ENCODE results near the gene MINDY2. TPM values are rescaled to one million over a fixed set of nuclear protein-coding genes. Genes with fewer than 3 reads are reported as not detected.

MINDY2 gene
- total RNA-seq, 1 donor from 2014 or later, result 20.9 TPM

GRCh38 chr15:58775402-58775801, 4.3 kb downstream of the MINDY2 start:
- DNase-seq (ENCODE audit: low read depth) (no peak), FAIRE-seq (no peak)
- no peak overlapping the region for H3K4me3 Mint-ChIP-seq (ENCODE audit: unreplicated experiment)
- peaks cover 66% of the 10 kb centered on the region for H4K20me1 ChIP-seq (ENCODE audit: insufficient read depth, low read length)
- no peak overlapping the region for H3K27ac Mint-ChIP-seq (ENCODE audit: unreplicated experiment)
- no peaks in the 10 kb centered on the region for H3K9me3 ChIP-seq (ENCODE audit: insufficient read depth, low read depth, low read length)
- no peak overlapping the region for H2AFZ ChIP-seq (ENCODE audit: low read depth, low read length)
- no peak overlapping the region for H3K4me2 ChIP-seq (ENCODE audit: low read length)
- peaks cover 4% of the 10 kb centered on the region for H3K4me1 ChIP-seq (ENCODE audit: insufficient read depth, low read length)
- no peaks in the 10 kb centered on the region for H3K27me3 ChIP-seq (ENCODE audit: insufficient read depth, low read length)
- H3K4me3 ChIP-seq (ENCODE audit: insufficient read depth, low read depth, low read length), result no peak overlapping the region
- H3K9me3 Mint-ChIP-seq (ENCODE audit: unreplicated experiment), result no peaks in the 10 kb centered on the region
- peaks cover 1% of the 10 kb centered on the region for H3K36me3 Mint-ChIP-seq (ENCODE audit: low read depth, unreplicated experiment)
- H3K79me2 ChIP-seq (ENCODE audit: insufficient read depth, low read length), result peaks cover 70% of the 10 kb centered on the region
- H3K27ac ChIP-seq (ENCODE audit: low read depth, low read length), result no peak overlapping the region
- TF ChIP-seq EZH2 (IDR thresholded peaks at IDR 0.05; ENCODE audit: insufficient read depth, low read length) (no peak), CTCF (IDR thresholded peaks at IDR 0.05; ENCODE audit: insufficient read depth, low read depth, low read length) (no peak)
- no peak overlapping the region for H3K9ac ChIP-seq (ENCODE audit: low read length)
- H3K36me3 ChIP-seq (ENCODE audit: insufficient read depth, low read length), result no peaks in the 10 kb centered on the region
- no peaks in the 10 kb centered on the region for H3K27me3 Mint-ChIP-seq (ENCODE audit: low read depth, unreplicated experiment)
- H3K4me1 Mint-ChIP-seq (ENCODE audit: low read depth, unreplicated experiment), result peaks cover 3% of the 10 kb centered on the region

- Histone ChIP-seq H3K9ac (ENCODE audit: low read length) (no peak overlapping the region), H4K20me1 (ENCODE audit: insufficient read depth, low read length) (peaks cover 72% of the 10 kb centered on the region), H3K27ac (ENCODE audit: low read depth, low read length) (no peak overlapping the region), H3K9me3 (ENCODE audit: insufficient read depth, low read depth, low read length) (no peaks in the 10 kb centered on the region), H3K36me3 (ENCODE audit: insufficient read depth, low read length) (no peaks in the 10 kb centered on the region), H2AFZ (ENCODE audit: low read depth, low read length) (no peak overlapping the region), H3K79me2 (ENCODE audit: insufficient read depth, low read length) (peaks cover 66% of the 10 kb centered on the region), H3K27me3 (ENCODE audit: insufficient read depth, low read length) (no peaks in the 10 kb centered on the region), H3K4me2 (ENCODE audit: low read length) (no peak overlapping the region), H3K4me1 (ENCODE audit: insufficient read depth, low read length) (no peaks in the 10 kb centered on the region), H3K4me3 (ENCODE audit: insufficient read depth, low read depth, low read length) (no peak overlapping the region)
- Mint-ChIP-seq H3K27ac (ENCODE audit: unreplicated experiment) (no peak overlapping the region), H3K36me3 (ENCODE audit: low read depth, unreplicated experiment) (peaks cover 1% of the 10 kb centered on the region), H3K9me3 (ENCODE audit: unreplicated experiment) (no peaks in the 10 kb centered on the region), H3K27me3 (ENCODE audit: low read depth, unreplicated experiment) (no peaks in the 10 kb centered on the region), H3K4me1 (ENCODE audit: low read depth, unreplicated experiment) (peaks cover 3% of the 10 kb centered on the region), H3K4me3 (ENCODE audit: unreplicated experiment) (no peak overlapping the region)
- DNase-seq (ENCODE audit: low read depth) (no peak), FAIRE-seq (no peak)
- TF ChIP-seq CTCF (IDR thresholded peaks at IDR 0.05; ENCODE audit: insufficient read depth, low read depth, low read length) (no peak), EZH2 (IDR thresholded peaks at IDR 0.05; ENCODE audit: insufficient read depth, low read length) (no peak)
Observed at GRCh38 chr15:58777107-58777506, 6.0 kb downstream of the MINDY2 start.

GRCh38 chr15:58779554-58779953, 8.5 kb downstream of the MINDY2 start:
- Mint-ChIP-seq H3K4me1 (ENCODE audit: low read depth, unreplicated experiment) (no peaks in the 10 kb centered on the region), H3K27ac (ENCODE audit: unreplicated experiment) (peak overlapping the region; percentile 13), H3K4me3 (ENCODE audit: unreplicated experiment) (no peak overlapping the region), H3K9me3 (ENCODE audit: unreplicated experiment) (no peaks in the 10 kb centered on the region), H3K27me3 (ENCODE audit: low read depth, unreplicated experiment) (no peaks in the 10 kb centered on the region), H3K36me3 (ENCODE audit: low read depth, unreplicated experiment) (peaks cover 3% of the 10 kb centered on the region)
- no peak for TF ChIP-seq EZH2 (IDR thresholded peaks at IDR 0.05; ENCODE audit: insufficient read depth, low read length)
- Histone ChIP-seq H3K27ac (ENCODE audit: low read depth, low read length) (no peak overlapping the region), H3K4me2 (ENCODE audit: low read length) (no peak overlapping the region), H3K27me3 (ENCODE audit: insufficient read depth, low read length) (no peaks in the 10 kb centered on the region), H3K79me2 (ENCODE audit: insufficient read depth, low read length) (peaks cover 56% of the 10 kb centered on the region), H3K36me3 (ENCODE audit: insufficient read depth, low read length) (no peaks in the 10 kb centered on the region), H4K20me1 (ENCODE audit: insufficient read depth, low read length) (peaks cover 59% of the 10 kb centered on the region), H3K4me3 (ENCODE audit: insufficient read depth, low read depth, low read length) (no peak overlapping the region), H3K4me1 (ENCODE audit: insufficient read depth, low read length) (no peaks in the 10 kb centered on the region), H2AFZ (ENCODE audit: low read depth, low read length) (no peak overlapping the region), H3K9me3 (ENCODE audit: insufficient read depth, low read depth, low read length) (no peaks in the 10 kb centered on the region), H3K9ac (ENCODE audit: low read length) (no peak overlapping the region)
- no peak for DNase-seq (ENCODE audit: low read depth)
- FAIRE-seq, result no peak

Data from astrocyte (in vitro differentiated cells and primary cell).